Stimulated activated effector memory CD8-positive, alpha-beta T cell treated with anti-CD3 and anti-CD28 coated beads, Interleukin-12 subunit alpha, Interleukin-12 subunit beta, amount 100 ng/mL, for 72 hours (primary cell): ENCODE results near the gene RPL34.
"Not testable (repeated sequence)": the region's sequence is repeated elsewhere in the genome, so short reads cannot be mapped to it uniquely, and the experiment has no call there.

Source experiments
- ATAC-seq: fragments of 150-1000 bp; cut with Tn5 transposase; 2 replicates; pipeline ENCODE4 v1.10.0; 2021
- DNase-seq, 2 donors: peaks; one replicate each; pipeline ENCODE4 v3.0.0; 2021 to 2022; ENCODE audit warnings: low spot score in 2 of 2
- H3K27ac Mint-ChIP-seq: one replicate; pipeline ENCODE4 v1.8.0; 2022; ENCODE audit warnings: mild to moderate bottlenecking, mixed read lengths
- H3K36me3 Mint-ChIP-seq: one replicate; pipeline ENCODE4 v1.8.0; 2022; ENCODE audit warnings: mild to moderate bottlenecking, mixed read lengths
- H3K4me1 Mint-ChIP-seq: one replicate; pipeline ENCODE4 v1.8.0; 2022; ENCODE audit warnings: mixed read lengths
- H3K4me3 Mint-ChIP-seq: one replicate; pipeline ENCODE4 v1.8.0; 2022; ENCODE audit warnings: mild to moderate bottlenecking, mixed read lengths
- H3K9me3 Mint-ChIP-seq: one replicate; pipeline ENCODE4 v1.8.0; 2022; ENCODE audit warnings: mixed read lengths

The RPL34 gene

GRCh38 chr4:108620101-108620932 is at the start of gene RPL34:
Gene RPL34, plus strand, starts transcription at chr4:108620576. Its CDS starts 1,384 bp downstream, at chr4:108621960.
- DNase-seq (peak; percentile 80 to 96), ATAC-seq (peak; percentile 98)
- Mint-ChIP-seq H3K27ac (peak within 1 kb of the TSS; percentile 97), H3K4me3 (peak within 1 kb of the TSS; percentile 92), H3K9me3 (peaks cover 4% of the 10 kb centered on the region), H3K4me1 (peaks cover 39% of the 10 kb centered on the region), H3K36me3 (peaks cover 53% of the 10 kb centered on the region)

DNA sequence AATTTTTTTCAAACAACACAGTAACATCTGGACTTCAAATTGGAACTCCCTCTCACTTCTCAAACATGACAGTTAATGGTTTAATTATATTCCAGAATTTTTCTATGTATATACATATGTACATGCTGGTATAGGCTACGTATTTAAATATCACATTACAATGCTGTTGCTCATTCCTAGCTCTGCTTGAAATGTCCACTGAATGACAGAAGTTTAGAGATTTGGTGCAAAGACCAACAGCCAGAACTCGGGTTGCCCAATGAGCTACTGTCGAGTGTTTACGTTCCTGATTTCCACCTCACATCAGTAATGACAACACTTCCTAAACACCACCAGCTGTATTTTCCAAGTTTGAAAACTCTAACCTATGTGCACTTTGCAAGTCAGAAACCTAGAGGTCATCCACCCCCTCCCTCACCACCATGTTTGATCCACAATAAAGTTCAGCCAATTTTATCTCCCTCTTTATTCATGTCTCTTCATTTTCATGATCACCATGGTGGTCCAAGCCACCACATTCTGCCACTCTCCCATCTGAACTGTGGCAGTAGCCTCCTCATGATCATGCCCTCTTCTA is 49.3 kb upstream of the RPL34 start:
- Mint-ChIP-seq H3K4me1 (no peaks in the 10 kb centered on the region), H3K36me3 (no peaks in the 10 kb centered on the region), H3K27ac (no peak overlapping the region), H3K4me3 (no peak overlapping the region), H3K9me3 (no peaks in the 10 kb centered on the region)
- no peak for DNase-seq
- no peak for ATAC-seq

DNA sequence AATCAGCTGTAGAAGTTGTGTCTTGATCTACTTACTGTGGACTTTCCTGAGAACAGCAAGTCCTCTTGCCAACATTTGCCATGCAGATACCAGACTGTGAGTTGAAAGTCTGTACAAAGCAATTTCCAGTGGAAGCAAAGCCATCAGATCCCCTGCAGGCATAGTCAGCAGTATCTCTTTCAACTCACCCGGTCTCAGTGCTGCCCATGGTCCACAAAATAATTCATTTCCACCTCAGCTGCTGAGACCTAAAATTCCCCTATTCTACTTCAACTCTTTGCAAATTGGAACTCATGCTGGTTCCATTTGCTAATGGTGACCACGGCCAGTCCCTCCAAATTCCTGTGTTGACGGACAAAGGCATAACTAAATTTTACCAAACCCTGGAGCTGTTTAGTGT is 46.0 kb upstream of the RPL34 start:
- DNase-seq = no peak
- ATAC-seq = no peak
- H3K4me3 Mint-ChIP-seq = no peak overlapping the region
- H3K4me1 Mint-ChIP-seq = no peaks in the 10 kb centered on the region
- H3K9me3 Mint-ChIP-seq = no peaks in the 10 kb centered on the region
- H3K27ac Mint-ChIP-seq = no peak overlapping the region
- H3K36me3 Mint-ChIP-seq = no peaks in the 10 kb centered on the region

- Mint-ChIP-seq H3K9me3 (no peaks in the 10 kb centered on the region), H3K27ac (no peak overlapping the region), H3K36me3 (no peaks in the 10 kb centered on the region), H3K4me3 (no peak overlapping the region), H3K4me1 (no peaks in the 10 kb centered on the region)
- ATAC-seq = no peak
- DNase-seq = no peak
Observed at GRCh38 chr4:108581083-108581482, 39.3 kb upstream of the RPL34 start.

- ATAC-seq (no peak), DNase-seq (no peak)
- H3K27ac Mint-ChIP-seq = no peak overlapping the region
- no peaks in the 10 kb centered on the region for H3K36me3 Mint-ChIP-seq
- no peak overlapping the region for H3K4me3 Mint-ChIP-seq
- no peaks in the 10 kb centered on the region for H3K9me3 Mint-ChIP-seq
- H3K4me1 Mint-ChIP-seq = peaks cover 5% of the 10 kb centered on the region
Observed at GRCh38 chr4:108586778-108587177, 33.6 kb upstream of the RPL34 start.

DNA sequence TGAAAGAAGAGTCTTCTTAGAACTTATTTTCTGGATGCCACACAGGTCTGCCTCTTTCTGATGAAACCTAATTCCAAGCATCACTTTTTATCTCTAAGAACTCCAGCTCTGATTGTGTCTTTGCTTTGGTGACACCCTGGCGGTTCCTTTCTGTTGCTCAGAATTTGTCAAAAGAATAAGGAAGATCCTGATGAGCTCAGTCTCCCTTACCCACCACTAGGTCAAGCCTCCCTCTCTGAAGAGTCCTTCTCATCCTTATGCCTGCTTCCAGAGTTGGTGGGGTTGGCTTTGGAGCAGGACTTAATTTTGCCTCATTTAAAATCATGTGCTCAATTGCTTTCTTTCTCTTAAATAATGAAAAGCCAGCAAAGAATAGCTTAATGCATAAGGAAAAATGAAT is 31.5 kb upstream of the RPL34 start:
- no peak for DNase-seq

DNA sequence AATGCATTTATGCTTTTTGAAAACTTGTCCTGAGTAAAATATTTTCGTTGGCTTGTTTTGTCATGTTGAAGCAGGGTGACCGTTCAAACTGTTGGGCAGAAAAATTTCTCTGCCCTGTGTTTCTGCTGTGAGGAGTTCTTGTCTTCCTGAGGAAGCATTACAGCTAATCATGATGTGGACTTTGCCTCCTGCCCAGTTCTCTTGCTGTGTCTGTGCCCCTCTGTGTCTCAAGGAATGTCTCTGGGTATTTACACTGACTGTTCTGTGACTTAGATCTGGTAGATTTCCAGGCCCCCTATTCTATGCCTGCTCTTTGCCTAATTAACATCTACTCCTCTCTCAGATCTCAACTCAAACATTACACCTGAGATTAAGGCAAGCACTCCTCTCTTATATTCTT is 30.4 kb upstream of the RPL34 start:
- no peaks in the 10 kb centered on the region for H3K9me3 Mint-ChIP-seq
- no peak overlapping the region for H3K4me3 Mint-ChIP-seq
- DNase-seq = no peak
- peaks cover 7% of the 10 kb centered on the region for H3K4me1 Mint-ChIP-seq
- ATAC-seq = no peak
- peaks cover 9% of the 10 kb centered on the region for H3K36me3 Mint-ChIP-seq
- H3K27ac Mint-ChIP-seq = no peak overlapping the region

More for the DNA sequence above, 31.5 kb upstream of the RPL34 start:
- no peak overlapping the region for H3K27ac Mint-ChIP-seq
- H3K9me3 Mint-ChIP-seq = no peaks in the 10 kb centered on the region
- peaks cover 8% of the 10 kb centered on the region for H3K36me3 Mint-ChIP-seq
- H3K4me1 Mint-ChIP-seq = peaks cover 7% of the 10 kb centered on the region
- no peak for ATAC-seq
- H3K4me3 Mint-ChIP-seq = no peak overlapping the region

DNA sequence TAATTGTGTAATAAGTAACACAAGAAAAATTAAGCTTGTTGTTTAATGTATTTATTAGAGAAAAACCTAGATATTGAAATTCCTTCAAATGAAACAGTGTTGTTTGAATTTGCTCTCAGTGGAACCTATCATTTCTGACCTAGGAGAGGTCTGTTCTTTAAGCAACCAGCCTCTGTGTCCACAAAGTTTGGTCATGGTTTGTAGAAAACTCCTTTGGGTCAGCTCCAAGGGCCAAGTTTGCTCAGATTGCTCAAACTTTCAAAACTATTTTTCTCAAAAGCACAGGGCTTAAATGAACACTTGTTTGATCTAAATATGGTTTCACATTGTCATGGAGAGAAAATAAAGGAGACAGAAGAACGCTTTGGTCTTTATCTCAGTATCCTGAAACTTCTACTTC is 29.6 kb upstream of the RPL34 start:
- ATAC-seq (no peak), DNase-seq (no peak)
- Mint-ChIP-seq H3K27ac (no peak overlapping the region), H3K4me3 (no peak overlapping the region), H3K36me3 (peaks cover 9% of the 10 kb centered on the region), H3K9me3 (no peaks in the 10 kb centered on the region), H3K4me1 (peaks cover 7% of the 10 kb centered on the region)

DNA sequence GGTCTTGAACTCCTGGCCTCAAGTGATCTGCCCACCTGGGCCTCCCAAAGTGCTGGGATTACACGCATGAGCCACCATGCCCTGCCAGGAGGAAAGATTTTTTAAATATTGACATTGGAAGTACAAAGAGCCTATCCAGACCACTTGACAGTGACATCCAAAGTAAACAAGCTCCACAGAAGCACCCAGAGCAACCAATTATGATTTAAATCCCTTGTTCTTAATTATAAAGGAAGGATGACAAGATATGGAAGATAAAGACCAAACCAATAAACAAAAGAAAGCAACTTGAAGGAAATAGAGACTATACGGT is 27.7 kb upstream of the RPL34 start:
- ATAC-seq = no peak
- no peak overlapping the region for H3K27ac Mint-ChIP-seq

DNA sequence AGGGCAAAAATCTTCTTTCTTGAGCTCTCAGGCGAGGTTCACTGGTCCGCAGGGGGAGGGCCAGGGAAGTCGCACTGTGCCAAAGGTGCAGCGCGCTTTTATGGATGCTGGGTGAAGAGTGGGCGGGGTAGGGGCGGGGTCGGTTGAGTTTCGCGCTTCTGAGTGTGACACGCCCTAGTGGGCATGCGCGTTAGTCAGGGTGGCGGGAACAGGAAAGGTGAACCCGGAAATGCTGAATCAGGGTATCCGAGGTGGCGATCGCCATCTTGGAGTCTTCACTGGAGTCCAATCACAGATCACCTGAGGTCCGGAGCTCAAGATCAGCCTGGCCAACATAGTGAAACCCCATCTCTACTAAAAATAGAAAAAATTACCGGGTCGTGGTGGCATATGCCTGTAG is 26.1 kb upstream of the RPL34 start:
- H3K4me3 Mint-ChIP-seq, H3K27ac Mint-ChIP-seq, DNase-seq: not testable (repeated sequence)

More for the DNA sequence above, 27.7 kb upstream of the RPL34 start:
- no peaks in the 10 kb centered on the region for H3K9me3 Mint-ChIP-seq
- DNase-seq = no peak
- peaks cover 9% of the 10 kb centered on the region for H3K36me3 Mint-ChIP-seq
- no peak overlapping the region for H3K4me3 Mint-ChIP-seq
- peaks cover 7% of the 10 kb centered on the region for H3K4me1 Mint-ChIP-seq

GRCh38 chr4:108596344-108596743 is 24.0 kb upstream of the RPL34 start:
- Mint-ChIP-seq H3K27ac (no peak overlapping the region), H3K4me1 (peaks cover 9% of the 10 kb centered on the region), H3K4me3 (no peak overlapping the region), H3K36me3 (peaks cover 9% of the 10 kb centered on the region), H3K9me3 (no peaks in the 10 kb centered on the region)
- DNase-seq (no peak), ATAC-seq (no peak)

More for the DNA sequence above, 26.1 kb upstream of the RPL34 start:
- not testable (repeated sequence) for H3K4me1 Mint-ChIP-seq, H3K36me3 Mint-ChIP-seq, H3K9me3 Mint-ChIP-seq, ATAC-seq

GRCh38 chr4:108601106-108601505 is 19.3 kb upstream of the RPL34 start:
- Mint-ChIP-seq H3K4me1 (peaks cover 12% of the 10 kb centered on the region), H3K9me3 (peaks cover under 1% of the 10 kb centered on the region), H3K36me3 (peaks cover 3% of the 10 kb centered on the region), H3K4me3 (no peak overlapping the region), H3K27ac (peak overlapping the region; percentile 60)
- ATAC-seq (no peak), DNase-seq (no peak)

DNA sequence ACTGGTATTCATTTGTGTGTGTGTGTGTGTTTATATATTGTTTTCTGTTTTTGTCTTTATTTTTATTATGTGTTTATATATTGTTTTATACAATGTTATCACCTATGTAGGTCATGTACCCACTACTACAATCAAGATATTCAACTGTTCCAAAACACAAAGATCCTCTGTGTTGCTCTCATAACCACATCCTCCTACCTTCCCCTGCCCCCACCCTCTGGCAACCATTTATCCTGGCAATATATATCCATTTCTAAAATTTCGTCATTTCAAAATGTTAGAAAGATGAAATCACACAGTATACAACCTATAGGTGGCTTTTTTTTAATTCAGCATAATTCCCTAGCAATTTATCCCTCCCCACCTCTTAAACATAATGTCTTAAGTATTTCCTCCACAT is 18.8 kb upstream of the RPL34 start:
- H3K4me1 Mint-ChIP-seq = peaks cover 12% of the 10 kb centered on the region
- H3K4me3 Mint-ChIP-seq = no peak overlapping the region
- peak overlapping the region; percentile 60 for H3K27ac Mint-ChIP-seq
- no peak for DNase-seq
- H3K36me3 Mint-ChIP-seq = peaks cover 5% of the 10 kb centered on the region
- peak; percentile 62 for ATAC-seq
- H3K9me3 Mint-ChIP-seq = peaks cover 2% of the 10 kb centered on the region

DNA sequence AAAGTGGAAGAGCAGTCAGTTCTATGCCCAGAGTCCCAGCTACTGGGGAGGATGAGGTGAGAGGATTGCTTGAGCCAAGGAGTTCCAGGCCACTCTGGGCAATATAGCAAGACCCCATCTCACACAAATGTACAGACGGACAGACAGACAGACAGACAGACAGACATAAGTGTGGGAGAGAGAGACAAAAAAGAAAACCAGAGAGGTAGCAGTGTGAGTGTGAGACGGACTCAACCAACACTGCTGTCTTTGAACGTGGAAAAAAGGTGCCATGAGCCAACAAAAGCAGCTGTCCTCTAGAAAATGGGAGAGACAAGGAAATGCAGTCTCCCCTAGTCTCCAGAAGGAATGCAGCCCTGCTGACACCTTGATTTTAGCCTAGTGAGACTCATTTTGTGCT is 18.2 kb upstream of the RPL34 start:
- Mint-ChIP-seq H3K9me3 (peaks cover 2% of the 10 kb centered on the region), H3K4me1 (peaks cover 12% of the 10 kb centered on the region), H3K4me3 (no peak overlapping the region), H3K27ac (no peak overlapping the region), H3K36me3 (peaks cover 5% of the 10 kb centered on the region)
- ATAC-seq (no peak), DNase-seq (no peak)

GRCh38 chr4:108607079-108607815 is 13.1 kb upstream of the RPL34 start:
- H3K9me3 Mint-ChIP-seq = peaks cover 2% of the 10 kb centered on the region
- no peak for DNase-seq

GRCh38 chr4:108611365-108611764 is 9.0 kb upstream of the RPL34 start:
- Mint-ChIP-seq H3K4me3 (no peak overlapping the region), H3K4me1 (no peaks in the 10 kb centered on the region), H3K9me3 (peaks cover 4% of the 10 kb centered on the region), H3K27ac (no peak overlapping the region), H3K36me3 (peaks cover under 1% of the 10 kb centered on the region)
- ATAC-seq = no peak
- no peak for DNase-seq

More at GRCh38 chr4:108607079-108607815, 13.1 kb upstream of the RPL34 start:
- Mint-ChIP-seq H3K4me3 (no peak overlapping the region), H3K36me3 (peaks cover 5% of the 10 kb centered on the region), H3K27ac (no peak overlapping the region), H3K4me1 (peaks cover under 1% of the 10 kb centered on the region)
- no peak for ATAC-seq
